Inflammatory macrophage treated with lipopolysaccharide for 1 hour (primary cell): Measurements from ENCODE around the gene KRT84.

Experiments used
- DNase-seq, 2 donors: peaks; one replicate each; pipeline ENCODE4 v3.0.0-alpha.2; 2020 to 2022

KRT84 gene

GRCh38 chr12:52338241-52338960, 47.1 kb downstream of the KRT84 start:
- no peak for DNase-seq

- DNase-seq, result no peak
Measured at GRCh38 chr12:52337054-52337453, 48.4 kb downstream of the KRT84 start.

- no peak for DNase-seq
Measured at GRCh38 chr12:52336641-52337040, 48.8 kb downstream of the KRT84 start.

- no peak for DNase-seq
Measured at GRCh38 chr12:52335598-52336262, 49.7 kb downstream of the KRT84 start.

GRCh38 chr12:52334185-52334584, 51.3 kb downstream of the KRT84 start:
- DNase-seq, result no peak

- DNase-seq, result no peak
Measured at GRCh38 chr12:52333321-52333720, 52.1 kb downstream of the KRT84 start.

GRCh38 chr12:52332381-52332780, 53.1 kb downstream of the KRT84 start:
- no peak for DNase-seq

GRCh38 chr12:52331833-52332232, 53.6 kb downstream of the KRT84 start:
- DNase-seq, result no peak

GRCh38 chr12:52331039-52331438, 54.4 kb downstream of the KRT84 start:
- DNase-seq, result no peak

GRCh38 chr12:52327830-52328500, 57.5 kb downstream of the KRT84 start:
- DNase-seq, result no peak
